Motor neuron (in vitro differentiated cells): ENCODE results near the gene FBXO44. TPM values are rescaled to one million over a fixed set of nuclear protein-coding genes. Genes with fewer than 3 reads are reported as not detected.
A peak's percentile ranks its signal among the peaks of the same experiment; 100 is the strongest.
"Not testable (repeated sequence)": the region's sequence is repeated elsewhere in the genome, so short reads cannot be mapped to it uniquely, and the experiment has no call there.

Experiments
- ATAC-seq, 8 experiments: fragments of 200-7000 bp; cut with Tn5 transposase; replicated peaks in 6 of 8; 2 replicates each; pipeline ENCODE4 v1.8.0; 2021; ENCODE audit warnings: mild to moderate bottlenecking in 8 of 8, moderate library complexity in 8 of 8
- H3K27ac ChIP-seq, 2 donors: fragments of 250-450 bp; sonication (Bioruptor Pico); 2 replicates each; pipeline ENCODE4 v1.9.0; 2021; ENCODE audit warnings: antibody characterized with exemption in 2 of 2, mild to moderate bottlenecking in 2 of 2, moderate library complexity in 1 of 2
- H3K4me1 ChIP-seq, 2 donors: fragments of 250-450 bp; sonication (Bioruptor Pico); replicated peaks in 1 of 2; 2 replicates each; pipeline ENCODE4 v1.6.1; 2021; ENCODE audit warnings: antibody characterized with exemption in 2 of 2, mild to moderate bottlenecking in 2 of 2, moderate library complexity in 1 of 2
- H3K4me3 ChIP-seq, 5 donors: fragments of 250-450 bp; sonication (Bioruptor Pico); 2 replicates each; pipeline ENCODE4 v1.9.0; 2021; ENCODE audit warnings: antibody characterized with exemption in 5 of 5, mild to moderate bottlenecking in 5 of 5, moderate library complexity in 4 of 5
- WGBS, 10 experiments: fragments of 450-650 bp; shearing (Covaris generic); methylation state at CpG; one replicate each; pipeline ENCODE4 v1.0.0; 2022; 5-methylcytosine and 5-hydroxymethylcytosine counted together
- in situ Hi-C, 9 experiments: fragments of 400-800 bp; cut with MboI; loops; one replicate each; pipeline ENCODE4 v1.15.0; 2021; ENCODE audit warnings: low sequenced_read_pairs in 9 of 9, low pct_unique_long_range_greater_than_20kb in 2 of 9; ENCODE audit not compliant: unreplicated experiment in 9 of 9
- total RNA-seq, 8 experiments: library from RNA; unstranded; fragments of 300-600 nt; gene quantifications; 2 replicates each; pipeline versions ENCODE4 v1.2.3 to v1.2.4, GENCODE V29; 2022

Gene FBXO44
- total RNA-seq, 8 experiments from 2014 or later, result 10.2 to 44.4 (median 29.0) TPM

DNA sequence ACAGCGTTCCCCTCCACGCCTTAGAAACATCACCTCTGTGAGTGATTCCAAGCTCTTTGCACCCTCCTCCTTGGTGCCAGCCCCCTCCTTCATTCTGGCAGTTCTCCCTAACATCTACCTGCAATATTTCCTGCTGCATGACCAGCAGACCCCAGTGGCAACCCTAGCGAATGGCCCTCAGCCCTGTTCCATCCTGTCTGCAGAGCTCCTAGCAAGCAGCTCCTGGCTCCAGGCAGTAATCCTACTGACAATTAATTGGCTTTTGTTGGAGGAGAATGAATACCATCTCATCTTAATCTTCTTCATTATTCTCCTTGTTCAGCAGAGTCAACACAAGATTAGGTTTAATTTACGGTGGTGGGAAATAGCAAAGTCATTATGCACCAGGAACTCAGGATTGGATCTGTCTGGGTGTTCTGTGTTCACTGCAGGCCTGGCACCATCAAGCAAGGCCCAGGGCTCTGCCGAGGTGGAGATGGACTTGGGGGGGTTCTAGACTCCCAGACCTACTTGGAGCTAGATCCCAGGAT lies 12.8 kb upstream of the FBXO44 start:
- WGBS, 10 experiments, result 0 to 65% (median 53%) methylated on average over 1 to 3 of the region's 5 CpGs; no CpG with 5 or more reads in 5 of the 10 experiments
- no peak overlapping the region for H3K4me3 ChIP-seq
- peak in 2 of 8 experiments; percentile 5 to 8 for ATAC-seq
- peaks cover 8 to 23% of the 10 kb centered on the region in 2 donors for H3K4me1 ChIP-seq
- H3K27ac ChIP-seq, result no peak overlapping the region
- in situ Hi-C loops, result loop anchor here in 8 of 9 experiments (10.0 to 25.0 kb wide), 6 partner anchors 155 to 607 kb away; partner anchors contain the start of genes MASP2 (in 4 of the 8) and DISP3 (in 1 of the 8)

DNA sequence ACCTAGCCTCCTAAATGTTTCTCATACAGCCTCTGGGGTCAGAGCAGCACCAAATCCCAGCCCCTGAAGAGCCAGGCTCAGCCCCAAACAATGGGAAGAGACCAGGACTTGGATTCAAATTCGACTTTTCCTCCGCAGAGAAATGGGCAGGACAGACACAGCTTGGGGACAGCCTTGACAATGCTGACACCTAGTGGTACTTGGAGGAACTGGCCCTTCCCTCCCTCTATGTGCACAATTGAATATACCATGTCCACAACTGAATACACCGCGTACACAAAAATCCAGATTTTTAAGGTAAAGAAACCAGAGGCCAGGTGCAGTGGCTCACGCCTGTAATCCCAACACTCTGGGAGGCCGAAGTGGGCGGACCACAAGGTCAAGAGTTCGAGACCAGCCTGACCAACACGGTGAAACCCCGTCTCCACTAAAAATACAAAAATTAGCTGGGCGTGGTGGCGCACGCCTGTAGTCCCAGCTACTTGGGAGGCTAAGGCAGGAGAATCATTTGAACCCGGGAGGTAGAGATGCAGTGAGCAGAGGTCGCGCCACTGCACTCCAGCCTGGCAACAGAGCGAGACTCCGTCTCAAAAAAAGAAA lies 12.2 kb upstream of the FBXO44 start:
- in situ Hi-C loops, result loop anchor here in 8 of 9 experiments (10.0 to 25.0 kb wide), 6 partner anchors 155 to 608 kb away; partner anchors contain the start of genes MASP2 (in 4 of the 8) and DISP3 (in 1 of the 8)
- H3K4me1 ChIP-seq, result peaks cover 8 to 17% of the 10 kb centered on the region in 2 donors
- not testable (repeated sequence) for H3K4me3 ChIP-seq, H3K27ac ChIP-seq
- peak; percentile 60 to 88 (median 70) for ATAC-seq
- 24 to 51% (median 39%) methylated on average over 6 to 16 of the region's 18 CpGs; no CpG with 5 or more reads in 2 of the 10 experiments for WGBS, 10 experiments

DNA sequence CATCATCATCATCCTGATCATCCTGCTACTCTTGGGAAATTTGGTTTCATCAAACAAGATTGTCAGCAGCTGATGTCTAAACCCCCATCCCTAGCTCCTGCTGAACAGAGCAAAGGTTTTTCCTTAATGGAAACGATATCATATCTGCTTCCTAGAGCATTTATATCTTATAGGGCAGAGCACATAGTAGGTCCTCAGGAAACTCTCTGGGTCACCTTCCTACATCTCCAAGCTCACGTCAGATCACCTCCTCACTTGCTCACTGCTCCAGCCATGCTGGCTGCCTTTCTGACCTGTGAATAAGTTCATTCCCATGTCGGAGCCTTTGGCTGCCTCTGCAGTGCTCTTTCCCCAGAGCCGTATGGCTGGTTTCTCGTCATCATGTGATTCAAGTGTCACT lies 10.9 kb upstream of the FBXO44 start:
- H3K4me3 ChIP-seq, result no peak overlapping the region
- 0 to 86% (median 46%) methylated on average over 1 to 5 of the region's 5 CpGs; no CpG with 5 or more reads in 1 of the 10 experiments for WGBS, 10 experiments
- ATAC-seq, result no peak
- no peak overlapping the region for H3K27ac ChIP-seq
- H3K4me1 ChIP-seq, result peaks cover 7 to 9% of the 10 kb centered on the region in 2 donors
- in situ Hi-C loops, result loop anchor here in 8 of 9 experiments (10.0 to 25.0 kb wide), 6 partner anchors 156 to 609 kb away; partner anchors contain the start of genes MASP2 (in 4 of the 8) and DISP3 (in 1 of the 8)

DNA sequence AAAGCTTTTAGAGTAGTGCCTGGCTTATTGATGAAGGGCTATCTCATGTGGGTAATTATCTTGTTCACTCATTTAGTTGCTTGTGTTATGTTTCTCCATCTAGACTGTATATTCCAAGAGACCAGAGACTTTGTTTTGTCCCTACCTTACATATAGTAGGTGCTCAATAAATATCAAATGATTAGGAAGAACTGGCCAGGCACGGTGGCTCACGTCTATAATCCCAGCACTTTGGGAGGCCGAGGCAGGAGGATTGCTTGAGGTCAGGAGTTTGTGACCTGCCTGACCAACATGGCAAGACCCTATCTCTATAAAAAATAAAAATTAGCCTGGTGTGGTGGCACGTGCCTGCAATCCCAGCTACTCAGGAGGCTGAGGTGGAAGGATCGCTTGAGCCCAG lies 9.4 kb upstream of the FBXO44 start:
- no peak overlapping the region for H3K4me3 ChIP-seq
- no peak for ATAC-seq
- in situ Hi-C loops, result loop anchor here in 8 of 9 experiments (10.0 to 25.0 kb wide), 6 partner anchors 158 to 610 kb away; partner anchors contain the start of genes MASP2 (in 4 of the 8) and DISP3 (in 1 of the 8)
- peaks cover 0 to 7% of the 10 kb centered on the region in 2 donors for H3K4me1 ChIP-seq
- WGBS, 10 experiments, result 24 to 92% (median 84%) methylated on average over 2 to 5 of the region's 5 CpGs; no CpG with 5 or more reads in 4 of the 10 experiments
- H3K27ac ChIP-seq, result no peak overlapping the region

DNA sequence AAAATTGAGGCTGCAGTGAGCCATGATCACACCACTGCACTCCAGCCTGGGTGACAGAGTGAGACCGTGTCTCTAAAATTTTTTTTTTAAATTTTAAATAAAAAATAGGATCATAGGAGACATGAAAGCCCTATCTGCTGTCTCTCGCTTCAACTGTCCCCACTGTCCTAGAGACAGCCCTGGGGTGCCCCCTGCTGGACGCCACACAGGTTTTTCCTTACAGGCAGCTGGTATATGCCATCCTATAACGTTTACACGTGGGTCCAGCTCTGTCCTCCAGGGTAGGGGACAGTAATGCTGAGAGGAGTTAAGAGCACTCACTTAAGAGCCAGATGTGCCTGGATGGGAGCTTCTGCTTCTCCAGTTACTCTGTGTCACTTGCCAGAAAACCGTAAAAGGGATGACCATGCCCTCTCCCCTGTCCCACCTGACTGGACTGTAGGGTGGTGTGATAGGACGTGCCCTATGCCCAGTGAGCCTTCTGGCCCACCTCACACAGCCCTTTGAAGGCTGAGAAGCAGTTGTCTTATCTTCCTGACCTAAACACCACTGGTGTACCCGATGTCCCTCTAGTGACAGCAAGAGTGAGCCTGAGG lies 8.9 kb upstream of the FBXO44 start:
- 0 to 80% (median 8%) methylated on average over 1 to 7 of the region's 8 CpGs; no CpG with 5 or more reads in 3 of the 10 experiments for WGBS, 10 experiments
- peak; percentile 30 to 65 (median 56) for ATAC-seq
- no peak overlapping the region for H3K27ac ChIP-seq

DNA sequence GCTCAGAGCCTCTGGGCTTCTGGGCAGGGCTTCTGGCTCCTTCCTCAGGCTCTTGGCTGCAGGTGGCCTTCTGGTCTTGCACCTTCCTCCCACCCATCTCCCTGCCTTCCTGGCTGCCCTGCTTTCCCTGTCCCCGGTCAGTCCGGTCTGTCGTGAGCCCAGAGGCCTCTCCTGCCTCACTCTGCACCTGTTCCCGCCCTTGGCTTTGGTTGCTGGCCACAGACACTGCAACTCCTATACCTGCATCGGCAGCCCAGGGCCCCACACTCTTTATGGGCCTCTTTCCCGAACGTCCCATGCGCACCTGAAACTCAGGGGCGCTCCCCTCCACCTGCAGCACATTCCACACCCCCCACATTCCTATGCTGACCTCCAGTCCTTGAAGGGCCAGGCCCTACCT lies 8.4 kb upstream of the FBXO44 start:
- in situ Hi-C loops, result loop anchor here in 8 of 9 experiments (10.0 to 25.0 kb wide), 6 partner anchors 159 to 612 kb away; partner anchors contain the start of genes MASP2 (in 4 of the 8) and DISP3 (in 1 of the 8)
- H3K4me1 ChIP-seq, result peaks cover 2 to 11% of the 10 kb centered on the region in 2 donors
- H3K4me3 ChIP-seq, result no peak overlapping the region
- no peak overlapping the region for H3K27ac ChIP-seq
- 0 to 84% (median 46%) methylated on average over 1 to 5 of the region's 9 CpGs; no CpG with 5 or more reads in 5 of the 10 experiments for WGBS, 10 experiments
- ATAC-seq, result no peak

More for the DNA sequence above, 8.9 kb upstream of the FBXO44 start:
- in situ Hi-C loops, result loop anchor here in 8 of 9 experiments (10.0 to 25.0 kb wide), 6 partner anchors 158 to 611 kb away; partner anchors contain the start of genes MASP2 (in 4 of the 8) and DISP3 (in 1 of the 8)
- H3K4me1 ChIP-seq, result peaks cover 2 to 10% of the 10 kb centered on the region in 2 donors
- no peak overlapping the region for H3K4me3 ChIP-seq

DNA sequence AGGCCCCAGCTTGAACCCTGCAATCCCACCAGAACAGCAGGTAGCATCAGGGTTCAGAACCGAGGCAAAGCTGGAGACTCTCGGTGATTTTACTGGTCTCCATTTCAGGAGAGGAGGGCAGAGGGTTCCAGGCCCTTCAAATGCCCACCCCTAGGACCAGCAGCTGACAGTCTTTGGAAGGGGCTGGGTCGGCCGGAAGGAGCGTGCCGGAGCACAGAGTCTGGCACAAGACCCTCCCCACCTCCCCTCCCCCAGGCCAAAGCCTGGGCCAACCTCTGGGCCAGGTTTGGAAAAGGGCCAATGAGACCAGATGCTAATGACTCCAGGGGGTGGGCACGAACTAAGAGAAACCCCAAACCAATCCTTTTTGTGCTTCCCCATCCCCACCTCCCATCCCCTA lies 7.3 kb upstream of the FBXO44 start:
- no peak for ATAC-seq
- 58 to 88% (median 75%) methylated on average over 2 to 6 of the region's 7 CpGs; no CpG with 5 or more reads in 7 of the 10 experiments for WGBS, 10 experiments
- Histone ChIP-seq H3K4me1 (peaks cover 2 to 11% of the 10 kb centered on the region in 2 donors), H3K4me3 (no peak overlapping the region), H3K27ac (no peak overlapping the region)
- in situ Hi-C loops, result loop anchor here in 8 of 9 experiments (10.0 to 25.0 kb wide), 6 partner anchors 160 to 613 kb away; partner anchors contain the start of genes MASP2 (in 4 of the 8) and DISP3 (in 1 of the 8)

DNA sequence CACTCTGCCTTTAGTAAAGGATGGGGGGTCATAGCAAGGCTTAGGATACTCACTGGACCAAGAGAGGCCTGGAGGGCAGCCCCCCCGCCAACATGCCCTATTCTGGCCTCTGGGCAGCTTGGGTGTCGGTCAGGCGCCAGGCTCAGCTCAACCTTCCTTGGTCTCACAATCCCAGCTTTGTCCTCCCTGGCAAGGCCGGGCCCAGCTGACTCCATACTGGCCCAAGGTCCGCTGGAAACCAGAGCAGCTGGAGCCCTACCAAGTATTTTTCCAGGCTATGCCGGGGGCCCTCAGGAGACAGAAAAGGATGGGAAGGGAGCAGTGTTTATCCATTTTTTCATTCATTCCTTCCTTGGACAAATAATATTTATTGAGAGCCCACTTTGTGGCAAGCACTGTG lies 6.6 kb upstream of the FBXO44 start:
- Histone ChIP-seq H3K4me1 (peaks cover 2 to 11% of the 10 kb centered on the region in 2 donors), H3K4me3 (no peak overlapping the region), H3K27ac (no peak overlapping the region)
- no peak for ATAC-seq
- 0 to 91% (median 80%) methylated on average over 1 to 6 of the region's 6 CpGs; no CpG with 5 or more reads in 4 of the 10 experiments for WGBS, 10 experiments
- in situ Hi-C loops, result loop anchor here in 8 of 9 experiments (10.0 to 25.0 kb wide), 6 partner anchors 161 to 613 kb away; partner anchors contain the start of genes MASP2 (in 4 of the 8) and DISP3 (in 1 of the 8)

DNA sequence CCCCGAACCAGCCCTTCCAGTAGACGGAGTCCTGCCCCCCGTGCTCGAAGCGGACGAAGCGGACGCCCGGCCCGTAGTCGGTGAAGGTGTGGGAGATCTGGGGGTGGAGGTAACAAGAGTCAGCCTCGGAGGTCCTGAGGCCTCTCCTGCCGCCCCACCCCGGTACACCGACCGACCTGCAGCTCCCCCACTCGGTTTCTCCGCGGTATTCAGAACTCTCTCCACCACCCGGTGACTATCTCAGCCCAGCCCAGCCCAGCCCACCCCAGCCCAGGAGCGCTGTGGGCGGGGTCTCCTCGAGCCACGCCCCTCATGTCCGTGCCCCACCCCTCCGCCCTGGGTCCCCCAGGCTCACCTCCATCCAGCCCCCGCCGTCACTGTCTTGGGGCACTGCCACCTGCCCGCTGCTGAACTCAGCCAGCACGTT lies 5.9 kb upstream of the FBXO44 start:
- peaks cover 2 to 11% of the 10 kb centered on the region in 2 donors for H3K4me1 ChIP-seq
- H3K4me3 ChIP-seq, result no peak overlapping the region
- no peak overlapping the region for H3K27ac ChIP-seq
- WGBS, 10 experiments, result 27 to 36% (median 31%) methylated on average over 9 to 11 of the region's 30 CpGs; no CpG with 5 or more reads in 7 of the 10 experiments
- ATAC-seq, result peak in 6 of 8 experiments; percentile 8 to 38 (median 21)
- in situ Hi-C loops, result loop anchor here in 8 of 9 experiments (10.0 to 25.0 kb wide), 6 partner anchors 161 to 614 kb away; partner anchors contain the start of genes MASP2 (in 4 of the 8) and DISP3 (in 1 of the 8)

DNA sequence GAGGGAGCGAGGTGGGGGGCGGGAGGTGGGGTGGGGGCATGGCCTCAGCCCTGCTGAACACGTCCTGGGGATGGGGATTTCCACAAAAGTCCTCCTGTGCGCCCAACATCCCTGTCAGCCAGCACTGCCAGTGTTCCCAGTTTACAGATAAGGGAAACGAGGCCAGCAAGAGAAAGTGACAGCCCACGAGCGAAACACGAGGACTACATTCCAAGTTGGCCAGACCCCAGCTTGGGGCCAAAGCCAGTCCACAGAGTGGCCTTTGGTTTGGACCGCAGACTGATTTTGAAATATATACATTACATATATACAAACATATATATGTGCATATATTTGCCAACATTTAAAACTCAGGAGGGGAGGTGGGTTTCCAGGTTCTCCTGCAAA lies 5.4 kb upstream of the FBXO44 start:
- no peak overlapping the region for H3K27ac ChIP-seq
- in situ Hi-C loops, result loop anchor here in 8 of 9 experiments (10.0 to 25.0 kb wide), 6 partner anchors 162 to 614 kb away; partner anchors contain the start of genes MASP2 (in 4 of the 8) and DISP3 (in 1 of the 8)
- no peak overlapping the region for H3K4me3 ChIP-seq
- 29 to 40% (median 37%) methylated on average over 1 to 5 of the region's 9 CpGs; no CpG with 5 or more reads in 7 of the 10 experiments for WGBS, 10 experiments
- no peak for ATAC-seq
- peaks cover 2 to 11% of the 10 kb centered on the region in 2 donors for H3K4me1 ChIP-seq

DNA sequence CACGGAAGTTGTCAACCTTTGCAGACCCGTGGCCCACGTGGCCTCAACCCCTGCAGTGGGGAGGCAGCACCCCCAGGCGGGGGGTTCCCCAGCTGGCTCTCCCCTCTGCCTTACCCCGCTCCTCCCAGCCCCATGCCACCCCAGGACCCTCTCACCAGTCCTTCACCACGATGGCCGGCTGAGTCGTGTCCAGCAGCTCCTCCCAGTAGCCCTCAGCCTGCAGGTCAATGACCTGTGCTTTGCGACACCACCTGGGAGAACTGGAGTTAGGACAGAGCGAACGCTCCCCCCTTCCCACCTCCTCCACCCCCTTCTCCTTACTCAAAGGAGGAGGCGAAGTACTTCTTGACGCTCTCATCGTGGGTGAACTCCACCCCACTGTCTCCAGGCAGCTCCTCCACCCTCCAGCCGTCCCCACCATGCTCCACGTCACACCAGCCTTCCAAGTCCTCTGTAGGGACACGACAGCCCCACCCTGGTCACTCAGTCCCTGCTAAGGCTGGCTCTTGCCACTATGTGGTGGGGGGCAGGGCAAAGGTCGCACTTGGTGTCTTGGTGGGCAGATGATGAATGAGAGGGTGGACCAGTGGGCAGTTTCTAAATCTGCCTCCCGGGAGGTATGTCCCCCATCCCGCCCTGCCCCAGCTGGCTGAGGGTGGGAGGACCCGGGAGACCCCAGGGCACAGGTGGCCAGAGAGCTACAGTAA lies 4.9 kb upstream of the FBXO44 start:
- no peak overlapping the region for H3K4me3 ChIP-seq
- peak in 2 of 8 experiments; percentile 9 to 13 for ATAC-seq
- no peak overlapping the region for H3K27ac ChIP-seq
- WGBS, 10 experiments, result 5 to 50% (median 27%) methylated on average over 2 to 7 of the region's 21 CpGs; no CpG with 5 or more reads in 6 of the 10 experiments
- in situ Hi-C loops, result loop anchor here in 8 of 9 experiments (10.0 to 25.0 kb wide), 7 partner anchors 65 to 615 kb away; partner anchors contain the start of genes MASP2 (in 4 of the 8) and DISP3 (in 1 of the 8)
- H3K4me1 ChIP-seq, result peaks cover 2 to 11% of the 10 kb centered on the region in 2 donors
